Heart left ventricle (tissue), 13 donors: ENCODE results near the gene SIMC1.
"Not testable (repeated sequence)": the region's sequence is repeated elsewhere in the genome, so short reads cannot be mapped to it uniquely, and the experiment has no call there.

ENCODE experiments used
- POLR2A ChIP-seq, 2 donors: fragments of 450-650 bp; IDR thresholded peaks; one replicate each; pipeline ENCODE4 v1.6.1; 2017; ENCODE audit warnings: antibody characterized with exemption in 2 of 2, mild to moderate bottlenecking in 2 of 2, moderate library complexity in 2 of 2
- TF ChIP-seq, protein P1 (sequence below), 12 donors: fragments of 200-600 bp; sonication (generic) in 4 of 12; IDR thresholded peaks; one replicate each; pipeline versions ENCODE4 v1.5.0 to v1.8.0; 2018 to 2022; ENCODE audit warnings: antibody characterized with exemption in 12 of 12, mild to moderate bottlenecking in 5 of 12
- donor health status: ischemic (EF 13 %, LVEDD 7.1; RV severe dilation, severe dysfunction).
- donor health status: DM: no; HTN: yes; CAD: no.
- donor health status: DM: no; HTN: no; CAD: no.
- donor health status: ischemic (EF 25% LVEDD 6.9; RV normal size, moderate dysfunction).
- donor health status: ischemic (EF 25% LVEDD 5.7; RV mildly dilated, moderate dysfunction).
- donor health status: ischemic (EF 35%, LVEDD 5.7; RV mildly dilated, moderate dysfunction).
- donor health status: nonischemic (EF 11% LVEDD 7.7; RV severe dilation, severe dysfunction).
- donor health status: DM: yes; HTN: yes; CAD: no.
- donor health status: PGD.
- donor health status: ischemic (EF 29% LVEDD 5.4; RV normal size, mild dysfunction).
- donor health status: nonischemic (EF 23%, LVEDD 6.1; RV moderate dilation, normal function).

GRCh38 chr5:176254066-176254393, 15.8 kb downstream of the SIMC1 start:
- not testable (repeated sequence) for TF ChIP-seq POLR2A (IDR thresholded peaks at IDR 0.05)
- TF ChIP-seq, protein P1, sequence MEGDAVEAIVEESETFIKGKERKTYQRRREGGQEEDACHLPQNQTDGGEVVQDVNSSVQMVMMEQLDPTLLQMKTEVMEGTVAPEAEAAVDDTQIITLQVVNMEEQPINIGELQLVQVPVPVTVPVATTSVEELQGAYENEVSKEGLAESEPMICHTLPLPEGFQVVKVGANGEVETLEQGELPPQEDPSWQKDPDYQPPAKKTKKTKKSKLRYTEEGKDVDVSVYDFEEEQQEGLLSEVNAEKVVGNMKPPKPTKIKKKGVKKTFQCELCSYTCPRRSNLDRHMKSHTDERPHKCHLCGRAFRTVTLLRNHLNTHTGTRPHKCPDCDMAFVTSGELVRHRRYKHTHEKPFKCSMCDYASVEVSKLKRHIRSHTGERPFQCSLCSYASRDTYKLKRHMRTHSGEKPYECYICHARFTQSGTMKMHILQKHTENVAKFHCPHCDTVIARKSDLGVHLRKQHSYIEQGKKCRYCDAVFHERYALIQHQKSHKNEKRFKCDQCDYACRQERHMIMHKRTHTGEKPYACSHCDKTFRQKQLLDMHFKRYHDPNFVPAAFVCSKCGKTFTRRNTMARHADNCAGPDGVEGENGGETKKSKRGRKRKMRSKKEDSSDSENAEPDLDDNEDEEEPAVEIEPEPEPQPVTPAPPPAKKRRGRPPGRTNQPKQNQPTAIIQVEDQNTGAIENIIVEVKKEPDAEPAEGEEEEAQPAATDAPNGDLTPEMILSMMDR (IDR thresholded peaks at IDR 0.05), result not testable (repeated sequence)
